ENCODE data around the gene ALS2.

GRCh38 chr2:201789395-201789794, 8.7 kb upstream of the ALS2 start:
- TF ChIP-seq CTCF (IDR thresholded peaks at IDR 0.05) (no peak), POLR2AphosphoS5 (IDR thresholded peaks at IDR 0.05) (no peak), POLR2A (IDR thresholded peaks at IDR 0.05) (no peak), EP300 (IDR thresholded peaks at IDR 0.05) (no peak)

Measured in suprapubic skin (tissue), 4 donors.